GM19463 (cell line): ENCODE measurements around the gene DYNLRB1.

Source experiments
- ATAC-seq: cut with Tn5 transposase; IDR thresholded peaks from one replicate; pipeline ENCODE4 v1.9.1; 2021; ENCODE audit warnings: mild to moderate bottlenecking, moderate library complexity; ENCODE audit not compliant: unreplicated experiment

Gene DYNLRB1

GRCh38 chr20:34532756-34533155 is 16.5 kb downstream of the DYNLRB1 start:
- ATAC-seq, result no peak

GRCh38 chr20:34534391-34535165 is 18.4 kb downstream of the DYNLRB1 start:
- ATAC-seq, result no peak

GRCh38 chr20:34535301-34535840 is 19.1 kb downstream of the DYNLRB1 start:
- ATAC-seq, result no peak

GRCh38 chr20:34535857-34536256 is 19.6 kb downstream of the DYNLRB1 start:
- no peak for ATAC-seq

GRCh38 chr20:34536798-34537394 is 20.7 kb downstream of the DYNLRB1 start:
- no peak for ATAC-seq

- ATAC-seq, result no peak
Observed at GRCh38 chr20:34537651-34538050, 21.4 kb downstream of the DYNLRB1 start.

- ATAC-seq, result no peak
Observed at GRCh38 chr20:34538671-34539123, 22.5 kb downstream of the DYNLRB1 start.

- no peak for ATAC-seq
Observed at GRCh38 chr20:34539756-34540155, 23.5 kb downstream of the DYNLRB1 start.

GRCh38 chr20:34540596-34541263 is 24.5 kb downstream of the DYNLRB1 start:
- ATAC-seq, result no peak

GRCh38 chr20:34541264-34541901 is 25.2 kb downstream of the DYNLRB1 start:
- ATAC-seq, result no peak

- no peak for ATAC-seq
Observed at GRCh38 chr20:34541917-34542316, 25.7 kb downstream of the DYNLRB1 start.

- no peak for ATAC-seq
Observed at GRCh38 chr20:34542439-34542838, 26.2 kb downstream of the DYNLRB1 start.

- ATAC-seq, result no peak
Observed at GRCh38 chr20:34543463-34544056, 27.3 kb downstream of the DYNLRB1 start.

- ATAC-seq, result no peak
Observed at GRCh38 chr20:34544109-34544796, 28.0 kb downstream of the DYNLRB1 start.

- ATAC-seq, result no peak
Observed at GRCh38 chr20:34546751-34547181, 30.5 kb downstream of the DYNLRB1 start.

- ATAC-seq, result no peak
Observed at GRCh38 chr20:34547844-34548613, 31.8 kb downstream of the DYNLRB1 start.

- no peak for ATAC-seq
Observed at GRCh38 chr20:34549291-34549928, 33.2 kb downstream of the DYNLRB1 start.

GRCh38 chr20:34549929-34550305 is 33.7 kb downstream of the DYNLRB1 start:
- ATAC-seq, result no peak

- no peak for ATAC-seq
Observed at GRCh38 chr20:34552569-34552968, 36.3 kb downstream of the DYNLRB1 start.
